Neural cell (in vitro differentiated cells): ENCODE results near the gene SIRPG. TPM values are rescaled to one million over a fixed set of nuclear protein-coding genes. Genes with fewer than 3 reads are reported as not detected.

Experiments used
- H2AFZ ChIP-seq: fragments of 200-600, 300-800 bp; sonication (generic), shearing (Covaris generic); 2 replicates; pipeline ENCODE4 v1.6.0; 2014; ENCODE audit warnings: low read depth, mild to moderate bottlenecking, antibody characterized with exemption, low read length, moderate library complexity
- H3F3A ChIP-seq: fragments of 200-600 bp; shearing (Covaris generic); 2 replicates; pipeline ENCODE4 v1.6.1; 2016; ENCODE audit warnings: mild to moderate bottlenecking, moderate library complexity, mixed read lengths, antibody characterized with exemption, low read length; ENCODE audit not compliant: insufficient read depth, poor library complexity, severe bottlenecking
- H3K27ac ChIP-seq: fragments of 200-600, 300-800 bp; sonication (generic), shearing (Covaris generic); 2 replicates; pipeline ENCODE4 v1.5.1; 2014; ENCODE audit warnings: mild to moderate bottlenecking, low read length, moderate library complexity
- H3K27me3 ChIP-seq: fragments of 300-800, 200-600 bp; sonication (generic), shearing (Covaris generic); 2 replicates; pipeline ENCODE4 v1.6.0; 2014; ENCODE audit warnings: mild to moderate bottlenecking, low read depth, low read length, moderate library complexity; ENCODE audit not compliant: insufficient read depth
- H3K36me3 ChIP-seq: fragments of 300-800, 200-600 bp; sonication (generic), shearing (Covaris generic); 2 replicates; pipeline ENCODE4 v1.5.1; 2014; ENCODE audit warnings: mild to moderate bottlenecking, antibody characterized with exemption, low read length, moderate library complexity; ENCODE audit not compliant: insufficient read depth
- H3K4me2 ChIP-seq: fragments of 300-800, 200-600 bp; sonication (generic), shearing (Covaris generic); 2 replicates; pipeline ENCODE4 v1.6.0; 2014; ENCODE audit warnings: mild to moderate bottlenecking, low read length
- H3K4me3 ChIP-seq: fragments of 300-800, 200-600 bp; sonication (generic), shearing (Covaris generic); 2 replicates; pipeline ENCODE4 v1.5.1; 2014; ENCODE audit warnings: mild to moderate bottlenecking, low read length, moderate library complexity
- H3K79me2 ChIP-seq: fragments of 200-600 bp; shearing (Covaris generic); replicated peaks from 2 replicates; pipeline ENCODE4 v1.6.0; 2014; ENCODE audit warnings: mild to moderate bottlenecking, low read length, moderate library complexity; ENCODE audit not compliant: insufficient read depth
- H3K9ac ChIP-seq: fragments of 300-800, 200-600 bp; sonication (generic), shearing (Covaris generic); 2 replicates; pipeline ENCODE4 v1.6.1; 2016; ENCODE audit warnings: mild to moderate bottlenecking, low read length, mixed read lengths
- H3K9me2 ChIP-seq: fragments of 200-600 bp; shearing (Covaris generic); 2 replicates; pipeline ENCODE4 v1.6.1; 2016; ENCODE audit warnings: mild to moderate bottlenecking, low read length, mixed read lengths; ENCODE audit not compliant: insufficient read depth
- H3K9me3 ChIP-seq: fragments of 200-600, 300-800 bp; sonication (generic), shearing (Covaris generic); 2 replicates; pipeline ENCODE4 v1.6.1; 2016; ENCODE audit warnings: mild to moderate bottlenecking, mixed run types, low read length, moderate library complexity, mixed read lengths
- H4K20me1 ChIP-seq: fragments of 200-600 bp; shearing (Covaris generic); 2 replicates; pipeline ENCODE4 v1.6.1; 2016; ENCODE audit warnings: mild to moderate bottlenecking, mixed run types; ENCODE audit not compliant: insufficient read depth
- EP300 ChIP-seq: fragments of 450-650 bp; conservative IDR thresholded peaks from 2 replicates; pipeline ENCODE4 v1.6.1; 2014; ENCODE audit warnings: antibody characterized with exemption, mild to moderate bottlenecking, moderate library complexity; ENCODE audit not compliant: poor library complexity, severe bottlenecking
- EZH2 ChIP-seq: fragments of 200-600, 300-800 bp; shearing (Covaris generic), sonication (generic); IDR thresholded peaks from 2 replicates; pipeline ENCODE4 v1.6.1; 2014; ENCODE audit warnings: antibody characterized with exemption, low read length, borderline replicate concordance, mild to moderate bottlenecking; ENCODE audit not compliant: insufficient read depth, poor library complexity, severe bottlenecking
- MXI1 ChIP-seq: fragments of 450-650 bp; conservative IDR thresholded peaks from 2 replicates; pipeline ENCODE4 v1.6.1; 2014; ENCODE audit warnings: antibody characterized with exemption, mild to moderate bottlenecking; ENCODE audit not compliant: poor library complexity, severe bottlenecking
- POLR2AphosphoS5 ChIP-seq: IDR thresholded peaks from 2 replicates; pipeline ENCODE4 v1.6.1; 2012
- RAD21 ChIP-seq: fragments of 450-650 bp; conservative IDR thresholded peaks from 2 replicates; pipeline ENCODE4 v1.6.1; 2014; ENCODE audit warnings: antibody characterized with exemption, mild to moderate bottlenecking, moderate library complexity
- SMC3 ChIP-seq: fragments of 450-650 bp; conservative IDR thresholded peaks from 2 replicates; pipeline ENCODE4 v1.6.1; 2014; ENCODE audit warnings: antibody characterized with exemption, mild to moderate bottlenecking, moderate library complexity; ENCODE audit not compliant: poor library complexity
- TAF1 ChIP-seq: IDR thresholded peaks from 2 replicates; pipeline ENCODE4 v1.6.1; 2012; ENCODE audit warnings: low read depth
- polyA plus RNA-seq: library from polyadenylated mRNA; depleted of rRNA; stranded (reverse); fragments of >200 nt; gene quantifications from 2 replicates; pipeline ENCODE4 v1.2.3, GENCODE V29; 2014
- TF ChIP-seq, protein P1 (sequence below): IDR thresholded peaks from 2 replicates; pipeline ENCODE4 v1.6.1; 2012; ENCODE audit warnings: borderline replicate concordance
- TF ChIP-seq, protein P2 (sequence below): fragments of 450-650 bp; IDR thresholded peaks from 2 replicates; pipeline ENCODE4 v1.5.1; 2014; ENCODE audit warnings: antibody characterized with exemption, mild to moderate bottlenecking, moderate library complexity; ENCODE audit not compliant: poor library complexity, severe bottlenecking

Gene SIRPG
- polyA plus RNA-seq, 1 donor from 2014 or later, result not detected

DNA sequence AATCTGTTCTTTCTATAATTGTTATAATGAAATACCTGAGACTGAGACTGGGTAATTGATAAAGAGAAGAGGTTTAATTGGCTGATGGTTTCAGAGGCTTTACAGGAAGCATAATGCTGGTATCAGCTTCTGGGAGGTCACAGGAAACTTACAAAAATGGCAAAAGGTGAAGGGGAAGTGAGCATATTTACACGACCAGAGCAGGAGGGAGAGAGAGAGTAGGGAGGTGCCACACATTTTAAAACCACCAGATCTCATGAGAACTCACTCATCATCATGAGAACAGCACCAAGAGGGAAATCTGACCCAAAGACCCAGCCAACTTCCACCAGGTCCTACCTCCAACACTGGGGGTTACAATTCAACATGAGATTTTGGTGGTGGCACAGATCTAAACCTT, 35.1 kb downstream of the SIRPG start:
- H3K9ac ChIP-seq, result no peak overlapping the region
- TF ChIP-seq SMC3 (no peak), EZH2 (no peak), EP300 (no peak), RAD21 (no peak), TAF1 (no peak)
- TF ChIP-seq, protein P1, sequence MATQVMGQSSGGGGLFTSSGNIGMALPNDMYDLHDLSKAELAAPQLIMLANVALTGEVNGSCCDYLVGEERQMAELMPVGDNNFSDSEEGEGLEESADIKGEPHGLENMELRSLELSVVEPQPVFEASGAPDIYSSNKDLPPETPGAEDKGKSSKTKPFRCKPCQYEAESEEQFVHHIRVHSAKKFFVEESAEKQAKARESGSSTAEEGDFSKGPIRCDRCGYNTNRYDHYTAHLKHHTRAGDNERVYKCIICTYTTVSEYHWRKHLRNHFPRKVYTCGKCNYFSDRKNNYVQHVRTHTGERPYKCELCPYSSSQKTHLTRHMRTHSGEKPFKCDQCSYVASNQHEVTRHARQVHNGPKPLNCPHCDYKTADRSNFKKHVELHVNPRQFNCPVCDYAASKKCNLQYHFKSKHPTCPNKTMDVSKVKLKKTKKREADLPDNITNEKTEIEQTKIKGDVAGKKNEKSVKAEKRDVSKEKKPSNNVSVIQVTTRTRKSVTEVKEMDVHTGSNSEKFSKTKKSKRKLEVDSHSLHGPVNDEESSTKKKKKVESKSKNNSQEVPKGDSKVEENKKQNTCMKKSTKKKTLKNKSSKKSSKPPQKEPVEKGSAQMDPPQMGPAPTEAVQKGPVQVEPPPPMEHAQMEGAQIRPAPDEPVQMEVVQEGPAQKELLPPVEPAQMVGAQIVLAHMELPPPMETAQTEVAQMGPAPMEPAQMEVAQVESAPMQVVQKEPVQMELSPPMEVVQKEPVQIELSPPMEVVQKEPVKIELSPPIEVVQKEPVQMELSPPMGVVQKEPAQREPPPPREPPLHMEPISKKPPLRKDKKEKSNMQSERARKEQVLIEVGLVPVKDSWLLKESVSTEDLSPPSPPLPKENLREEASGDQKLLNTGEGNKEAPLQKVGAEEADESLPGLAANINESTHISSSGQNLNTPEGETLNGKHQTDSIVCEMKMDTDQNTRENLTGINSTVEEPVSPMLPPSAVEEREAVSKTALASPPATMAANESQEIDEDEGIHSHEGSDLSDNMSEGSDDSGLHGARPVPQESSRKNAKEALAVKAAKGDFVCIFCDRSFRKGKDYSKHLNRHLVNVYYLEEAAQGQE, result no peak
- H3K9me3 ChIP-seq, result no peaks in the 10 kb centered on the region
- H3F3A ChIP-seq, result no peaks in the 10 kb centered on the region
- H3K79me2 ChIP-seq, result no peaks in the 10 kb centered on the region
- H3K4me3 ChIP-seq, result no peak overlapping the region
- H3K27ac ChIP-seq, result no peak overlapping the region
- H4K20me1 ChIP-seq, result no peaks in the 10 kb centered on the region
- H2AFZ ChIP-seq, result no peak overlapping the region
- H3K4me2 ChIP-seq, result no peak overlapping the region
- no peaks in the 10 kb centered on the region for H3K27me3 ChIP-seq
- no peaks in the 10 kb centered on the region for H3K36me3 ChIP-seq
- H3K9me2 ChIP-seq, result no peaks in the 10 kb centered on the region

DNA sequence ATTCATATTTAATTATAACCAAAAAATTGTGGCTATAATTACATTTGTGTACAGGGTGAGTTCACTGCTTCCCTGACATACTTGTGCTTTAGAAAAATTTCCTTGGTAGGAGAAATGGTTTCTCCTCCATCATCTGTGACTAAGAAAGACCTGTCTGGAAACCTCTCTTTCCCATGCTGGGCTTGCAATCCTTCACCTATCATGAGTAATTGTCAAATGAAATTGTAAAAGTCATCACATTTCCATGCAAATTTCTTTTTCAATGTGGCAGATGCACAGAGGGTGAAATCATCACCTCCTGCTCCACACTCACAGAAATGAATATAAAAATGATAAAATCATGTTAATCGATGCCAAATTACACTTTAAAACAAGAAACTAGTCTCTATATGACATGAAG, 36.3 kb downstream of the SIRPG start:
- no peak for TF ChIP-seq POLR2AphosphoS5
- TF ChIP-seq TAF1, result no peak
- TF ChIP-seq, protein P1, result no peak
- no peak for TF ChIP-seq SMC3
- TF ChIP-seq EP300, result no peak
- TF ChIP-seq, protein P2, sequence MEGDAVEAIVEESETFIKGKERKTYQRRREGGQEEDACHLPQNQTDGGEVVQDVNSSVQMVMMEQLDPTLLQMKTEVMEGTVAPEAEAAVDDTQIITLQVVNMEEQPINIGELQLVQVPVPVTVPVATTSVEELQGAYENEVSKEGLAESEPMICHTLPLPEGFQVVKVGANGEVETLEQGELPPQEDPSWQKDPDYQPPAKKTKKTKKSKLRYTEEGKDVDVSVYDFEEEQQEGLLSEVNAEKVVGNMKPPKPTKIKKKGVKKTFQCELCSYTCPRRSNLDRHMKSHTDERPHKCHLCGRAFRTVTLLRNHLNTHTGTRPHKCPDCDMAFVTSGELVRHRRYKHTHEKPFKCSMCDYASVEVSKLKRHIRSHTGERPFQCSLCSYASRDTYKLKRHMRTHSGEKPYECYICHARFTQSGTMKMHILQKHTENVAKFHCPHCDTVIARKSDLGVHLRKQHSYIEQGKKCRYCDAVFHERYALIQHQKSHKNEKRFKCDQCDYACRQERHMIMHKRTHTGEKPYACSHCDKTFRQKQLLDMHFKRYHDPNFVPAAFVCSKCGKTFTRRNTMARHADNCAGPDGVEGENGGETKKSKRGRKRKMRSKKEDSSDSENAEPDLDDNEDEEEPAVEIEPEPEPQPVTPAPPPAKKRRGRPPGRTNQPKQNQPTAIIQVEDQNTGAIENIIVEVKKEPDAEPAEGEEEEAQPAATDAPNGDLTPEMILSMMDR, result no peak
- TF ChIP-seq MXI1, result no peak
- TF ChIP-seq EZH2, result no peak
- TF ChIP-seq RAD21, result no peak
- Histone ChIP-seq H3K9ac (no peak overlapping the region), H3K4me3 (no peak overlapping the region), H4K20me1 (no peaks in the 10 kb centered on the region), H3K9me3 (no peaks in the 10 kb centered on the region), H3K36me3 (no peaks in the 10 kb centered on the region), H3K9me2 (no peaks in the 10 kb centered on the region), H3K27me3 (no peaks in the 10 kb centered on the region), H3K79me2 (no peaks in the 10 kb centered on the region), H3K4me2 (no peak overlapping the region), H3F3A (no peaks in the 10 kb centered on the region), H2AFZ (no peak overlapping the region), H3K27ac (no peak overlapping the region)
